GM12878 (cell line): ENCODE measurements around the gene QSOX2. TPM values are rescaled to one million over a fixed set of nuclear protein-coding genes. Genes with fewer than 3 reads are reported as not detected.
A peak's percentile ranks its signal among the peaks of the same experiment; 100 is the strongest.

Source experiments
- ATAC-seq: fragments of 200-7000 bp; cut with Tn5 transposase; 3 replicates; pipeline ENCODE4 v1.9.1; 2020; ENCODE audit warnings: mild to moderate bottlenecking, moderate library complexity
- BruUV-seq: library from RNA; stranded (reverse); fragments of 400-500 nt; replicated peaks from 2 replicates; lab custom pipeline; 2021; lab: Mats Ljungman, UMichigan
- CTCF ChIA-PET: fragments of 300-600 bp; sonication (Branson Sonifier 250); formaldehyde crosslinking; extraction: SDS; loops from one replicate; lab custom pipeline; 2021; ENCODE audit warnings: inconsistent platforms; lab: Yijun Ruan, JAX
- POLR2A ChIA-PET: fragments of 350-600 bp; formaldehyde crosslinking; extraction: SDS; loops from one replicate; lab custom pipeline; 2021; ENCODE audit warnings: inconsistent platforms; lab: Charles Lee
- RAD21 ChIA-PET: fragments of 300-600 bp; sonication (Branson Sonifier 250); formaldehyde crosslinking; loops from one replicate; lab custom pipeline; 2023; ENCODE audit warnings: antibody characterized with exemption; ENCODE audit not compliant: unreplicated experiment; lab: Charles Lee
- SMC1A ChIA-PET: fragments of 300-600 bp; sonication (Branson Sonifier 250); formaldehyde crosslinking; loops from one replicate; lab custom pipeline; 2023; ENCODE audit not compliant: unreplicated experiment, uncharacterized antibody; lab: Charles Lee
- DNase-seq: peaks from one replicate; pipeline ENCODE4 v3.0.0-alpha.2; 2011; ENCODE audit warnings: low read depth, low spot score
- FAIRE-seq: peaks from 3 replicates; lab custom pipeline; 2011; peaks lifted over from hg19 to GRCh38; lab: Jason Lieb, UNC
- H2AFZ ChIP-seq: 2 replicates; pipeline ENCODE4 v1.6.0; 2011; ENCODE audit warnings: low read depth, low read length, control low read depth; ENCODE audit not compliant: control insufficient read depth
- H3K27ac ChIP-seq: 2 replicates; pipeline ENCODE4 v1.5.1; 2011; ENCODE audit warnings: control low read depth; ENCODE audit not compliant: control insufficient read depth, insufficient read depth
- H3K27me3 ChIP-seq, 2 experiments: replicated peaks in 1 of 2; 2 replicates each; pipeline versions ENCODE4 v1.6.0 to v1.6.1; 2011; ENCODE audit warnings: low read length in 1 of 2; ENCODE audit not compliant: control insufficient read depth in 2 of 2, insufficient read depth in 2 of 2
- H3K36me3 ChIP-seq, 2 experiments: 2 replicates each; pipeline ENCODE4 v1.5.1; 2011; ENCODE audit warnings: low read length in 1 of 2; ENCODE audit not compliant: control insufficient read depth in 2 of 2, insufficient read depth in 2 of 2
- H3K4me1 ChIP-seq: 2 replicates; pipeline ENCODE4 v1.6.1; 2011; ENCODE audit warnings: mild to moderate bottlenecking, low read length, moderate library complexity, mixed read lengths; ENCODE audit not compliant: control insufficient read depth, insufficient read depth
- H3K4me2 ChIP-seq: 2 replicates; pipeline ENCODE4 v1.6.0; 2011; ENCODE audit warnings: control low read depth; ENCODE audit not compliant: control insufficient read depth, insufficient read depth
- H3K4me3 ChIP-seq: fragments of 200-600 bp; sonication (generic); 2 replicates; pipeline ENCODE4 v1.5.1; 2016
- H3K79me2 ChIP-seq: 2 replicates; pipeline ENCODE4 v1.6.0; 2011; ENCODE audit warnings: low read length; ENCODE audit not compliant: control insufficient read depth, insufficient read depth
- H3K9ac ChIP-seq: 2 replicates; pipeline ENCODE4 v1.8.0; 2011; ENCODE audit warnings: low read length, control low read depth, mixed read lengths; ENCODE audit not compliant: control insufficient read depth, insufficient read depth
- H3K9me3 ChIP-seq: replicated peaks from 3 replicates; pipeline ENCODE4 v1.5.1; 2011; ENCODE audit warnings: mild to moderate bottlenecking, low read length; ENCODE audit not compliant: control insufficient read depth, insufficient read depth
- H4K20me1 ChIP-seq: 2 replicates; pipeline ENCODE4 v1.6.0; 2011; ENCODE audit not compliant: control insufficient read depth, insufficient read depth
- ATF7 ChIP-seq: fragments of 450-650 bp; IDR thresholded peaks from 2 replicates; pipeline ENCODE4 v1.6.1; 2016; ENCODE audit warnings: low read depth, mild to moderate bottlenecking
- CHD2 ChIP-seq: IDR thresholded peaks from 2 replicates; pipeline ENCODE4 v1.6.1; 2011; ENCODE audit warnings: low read depth, low read length, improper control_type of control experiment, borderline replicate concordance
- MLLT1 ChIP-seq: fragments of 450-650 bp; IDR thresholded peaks from 2 replicates; pipeline ENCODE4 v1.6.1; 2016; ENCODE audit warnings: mild to moderate bottlenecking
- PKNOX1 ChIP-seq: fragments of 450-650 bp; IDR thresholded peaks from 2 replicates; pipeline ENCODE4 v1.6.1; 2016; ENCODE audit warnings: mild to moderate bottlenecking
- WGBS: methylation state at CpG from one replicate; pipeline ENCODE4 v1.1.6; 2016; ENCODE audit warnings: low lambda C conversion rate; ENCODE audit not compliant: insufficient replicate concordance, insufficient coverage; ENCODE audit errors: missing lambda C conversion rate; 5-methylcytosine and 5-hydroxymethylcytosine counted together
- in situ Hi-C: fragments of 300-500 bp; cut with MboI; formaldehyde crosslinking; loops from 9 replicates; pipeline ENCODE4 v1.14.3; 2018; ENCODE audit warnings: mixed read lengths
- intact Hi-C: fragments of 100-400 bp; cut with micrococcal nuclease; formaldehyde crosslinking; loops from one replicate; pipeline ENCODE4 v1.14.2; 2022; ENCODE audit not compliant: unreplicated experiment
- polyA plus RNA-seq, 11 experiments: library from polyadenylated mRNA; depleted of rRNA in 4 of 11; unstranded in 6 of 11; stranded (reverse) in 5 of 11; fragments of >200 nt; fragmentation: Nextera tagmentation in 4 of 11; fragmentation: Illumina TruSeq in 1 of 11; extraction: Ambion mirVana in 4 of 11; extraction: Trizol in 1 of 11; gene quantifications; 1 replicate in 1 of 11; 2 replicates in 10 of 11; pipeline versions ENCODE4 v1.2.1 to v1.2.3, GENCODE V29; 2011 to 2016; ENCODE audit warnings: inconsistent platforms in 2 of 11, missing spikeins in 2 of 11, low read depth in 1 of 11
- total RNA-seq, 4 experiments: library from RNA; depleted of rRNA in 3 of 4; stranded (reverse); fragments of >200 nt in 3 of 4; fragmentation: Illumina TruSeq in 1 of 4; extraction: Trizol in 1 of 4; gene quantifications; 2 replicates each; pipeline versions ENCODE4 v1.2.1 to v1.2.3, GENCODE V29; 2013 to 2021
- TF ChIP-seq, protein P1 (sequence below): fragments of 450-650 bp; IDR thresholded peaks from 2 replicates; pipeline ENCODE4 v1.6.1; 2017; ENCODE audit warnings: mild to moderate bottlenecking
- TF ChIP-seq, protein P2 (sequence below): IDR thresholded peaks from 2 replicates; pipeline ENCODE4 v1.6.1; 2011; ENCODE audit warnings: borderline replicate concordance, low read depth, mild to moderate bottlenecking, moderate library complexity, low read length; ENCODE audit not compliant: insufficient read depth, poor library complexity, severe bottlenecking

Gene QSOX2
- total and polyA plus RNA-seq, 10 of the 15 experiments (the other 5 are each of a cell fraction or from before 2014, with no cell fraction given), result 0.34 to 16.1 (median 8.2) TPM

GRCh38 chr9:136229096-136230065 is 16.2 kb downstream of the QSOX2 start (continued):
- TF ChIP-seq PKNOX1 (no peak), CHD2 (no peak)
- TF ChIP-seq, protein P1, sequence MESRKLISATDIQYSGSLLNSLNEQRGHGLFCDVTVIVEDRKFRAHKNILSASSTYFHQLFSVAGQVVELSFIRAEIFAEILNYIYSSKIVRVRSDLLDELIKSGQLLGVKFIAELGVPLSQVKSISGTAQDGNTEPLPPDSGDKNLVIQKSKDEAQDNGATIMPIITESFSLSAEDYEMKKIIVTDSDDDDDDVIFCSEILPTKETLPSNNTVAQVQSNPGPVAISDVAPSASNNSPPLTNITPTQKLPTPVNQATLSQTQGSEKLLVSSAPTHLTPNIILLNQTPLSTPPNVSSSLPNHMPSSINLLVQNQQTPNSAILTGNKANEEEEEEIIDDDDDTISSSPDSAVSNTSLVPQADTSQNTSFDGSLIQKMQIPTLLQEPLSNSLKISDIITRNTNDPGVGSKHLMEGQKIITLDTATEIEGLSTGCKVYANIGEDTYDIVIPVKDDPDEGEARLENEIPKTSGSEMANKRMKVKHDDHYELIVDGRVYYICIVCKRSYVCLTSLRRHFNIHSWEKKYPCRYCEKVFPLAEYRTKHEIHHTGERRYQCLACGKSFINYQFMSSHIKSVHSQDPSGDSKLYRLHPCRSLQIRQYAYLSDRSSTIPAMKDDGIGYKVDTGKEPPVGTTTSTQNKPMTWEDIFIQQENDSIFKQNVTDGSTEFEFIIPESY, result no peak

- Histone ChIP-seq H3K79me2 (peaks cover 10% of the 10 kb centered on the region), H3K27me3 (no peaks in the 10 kb centered on the region), H3K27ac (no peak overlapping the region), H2AFZ (no peak overlapping the region), H3K4me3 (no peak overlapping the region), H4K20me1 (no peaks in the 10 kb centered on the region), H3K36me3 (peaks cover 6 to 18% of the 10 kb centered on the region in 2 experiments), H3K9ac (no peak overlapping the region), H3K4me1 (peaks cover 19% of the 10 kb centered on the region)
- intact Hi-C loops, result loop anchor here (5.0 kb wide), 1 partner anchor 261 kb away; no protein-coding TSS in a partner anchor
- SMC1A ChIA-PET, result interaction anchor here (1.3 kb wide), 1 partner anchor 9 kb away, joined by 3 read pairs; no protein-coding TSS in a partner anchor
- ATAC-seq (no peak), FAIRE-seq (no peak)
- in situ Hi-C loops, result no loop called here
- WGBS, result 79% methylated on average over 18 of the region's 18 CpGs
- POLR2A ChIA-PET, result interaction anchor here (1.0 kb wide), 1 partner anchor 16 kb away, joined by 3 read pairs; no protein-coding TSS in a partner anchor
- CTCF ChIA-PET, result interaction anchor here (1.7 to 6.5 kb wide), 3 partner anchors 12 to 39 kb away, joined by 4 to 30 read pairs (median 10); no protein-coding TSS in a partner anchor
- RAD21 ChIA-PET, result no interaction called here
- no peak for TF ChIP-seq MLLT1
- no peak for TF ChIP-seq ATF7
- TF ChIP-seq, protein P2, sequence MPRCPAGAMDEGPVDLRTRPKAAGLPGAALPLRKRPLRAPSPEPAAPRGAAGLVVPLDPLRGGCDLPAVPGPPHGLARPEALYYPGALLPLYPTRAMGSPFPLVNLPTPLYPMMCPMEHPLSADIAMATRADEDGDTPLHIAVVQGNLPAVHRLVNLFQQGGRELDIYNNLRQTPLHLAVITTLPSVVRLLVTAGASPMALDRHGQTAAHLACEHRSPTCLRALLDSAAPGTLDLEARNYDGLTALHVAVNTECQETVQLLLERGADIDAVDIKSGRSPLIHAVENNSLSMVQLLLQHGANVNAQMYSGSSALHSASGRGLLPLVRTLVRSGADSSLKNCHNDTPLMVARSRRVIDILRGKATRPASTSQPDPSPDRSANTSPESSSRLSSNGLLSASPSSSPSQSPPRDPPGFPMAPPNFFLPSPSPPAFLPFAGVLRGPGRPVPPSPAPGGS, result peak; percentile 42
- TF ChIP-seq, all 136 proteins: peak for 1
- Histone ChIP-seq H3K4me2 (no peak overlapping the region), H3K9me3 (no peaks in the 10 kb centered on the region)
- BruUV-seq, result no TSS peak
- DNase-seq, result no peak
Observed at GRCh38 chr9:136228107-136228875, 17.3 kb downstream of the QSOX2 start.
